GM12874 (cell line): ENCODE results near the gene MED27.

ENCODE experiments used
- TF ChIP-seq, protein P1 (sequence below): IDR thresholded peaks from 2 replicates; pipeline ENCODE4 v1.5.1; 2011; ENCODE audit warnings: low read depth, mild to moderate bottlenecking, control low read depth, low read length, moderate library complexity; ENCODE audit not compliant: insufficient read depth

Gene MED27

DNA sequence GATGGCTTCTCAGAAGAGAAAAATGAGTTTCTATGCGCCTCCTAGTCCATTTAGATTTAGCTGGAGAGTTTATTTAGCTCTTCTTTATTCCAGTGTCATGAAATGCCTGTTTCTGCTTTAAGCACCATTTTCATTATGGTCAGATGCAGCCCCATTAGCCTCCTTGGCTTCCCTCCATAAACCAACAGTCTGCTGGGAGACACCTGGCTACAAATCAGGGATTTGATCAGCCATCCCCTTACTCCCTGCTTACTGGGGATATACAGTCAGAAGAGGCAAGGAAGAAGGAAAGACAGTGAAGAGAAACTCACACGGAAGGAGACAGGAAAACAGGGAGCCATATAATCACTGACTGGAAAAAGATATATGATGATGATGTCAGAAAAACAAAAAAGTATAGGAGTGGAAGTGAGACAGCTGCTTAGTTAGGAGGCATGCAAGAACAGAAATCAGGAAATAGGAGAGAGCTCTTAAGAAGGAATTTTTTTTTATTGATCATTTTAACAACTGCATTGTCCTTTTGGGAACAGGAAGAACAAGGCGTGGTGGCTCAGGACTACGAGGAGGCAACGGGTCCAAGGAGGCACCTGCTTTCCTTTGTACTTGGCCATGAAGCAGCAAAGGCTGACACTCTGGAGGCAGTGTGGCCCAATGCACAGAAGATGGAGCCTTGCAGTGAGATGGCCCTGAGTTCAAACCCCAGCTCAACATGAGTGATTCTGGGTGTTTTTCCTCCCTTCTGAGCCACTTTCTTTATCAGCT is 56.1 kb downstream of the MED27 start:
- TF ChIP-seq, protein P1, sequence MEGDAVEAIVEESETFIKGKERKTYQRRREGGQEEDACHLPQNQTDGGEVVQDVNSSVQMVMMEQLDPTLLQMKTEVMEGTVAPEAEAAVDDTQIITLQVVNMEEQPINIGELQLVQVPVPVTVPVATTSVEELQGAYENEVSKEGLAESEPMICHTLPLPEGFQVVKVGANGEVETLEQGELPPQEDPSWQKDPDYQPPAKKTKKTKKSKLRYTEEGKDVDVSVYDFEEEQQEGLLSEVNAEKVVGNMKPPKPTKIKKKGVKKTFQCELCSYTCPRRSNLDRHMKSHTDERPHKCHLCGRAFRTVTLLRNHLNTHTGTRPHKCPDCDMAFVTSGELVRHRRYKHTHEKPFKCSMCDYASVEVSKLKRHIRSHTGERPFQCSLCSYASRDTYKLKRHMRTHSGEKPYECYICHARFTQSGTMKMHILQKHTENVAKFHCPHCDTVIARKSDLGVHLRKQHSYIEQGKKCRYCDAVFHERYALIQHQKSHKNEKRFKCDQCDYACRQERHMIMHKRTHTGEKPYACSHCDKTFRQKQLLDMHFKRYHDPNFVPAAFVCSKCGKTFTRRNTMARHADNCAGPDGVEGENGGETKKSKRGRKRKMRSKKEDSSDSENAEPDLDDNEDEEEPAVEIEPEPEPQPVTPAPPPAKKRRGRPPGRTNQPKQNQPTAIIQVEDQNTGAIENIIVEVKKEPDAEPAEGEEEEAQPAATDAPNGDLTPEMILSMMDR = no peak

DNA sequence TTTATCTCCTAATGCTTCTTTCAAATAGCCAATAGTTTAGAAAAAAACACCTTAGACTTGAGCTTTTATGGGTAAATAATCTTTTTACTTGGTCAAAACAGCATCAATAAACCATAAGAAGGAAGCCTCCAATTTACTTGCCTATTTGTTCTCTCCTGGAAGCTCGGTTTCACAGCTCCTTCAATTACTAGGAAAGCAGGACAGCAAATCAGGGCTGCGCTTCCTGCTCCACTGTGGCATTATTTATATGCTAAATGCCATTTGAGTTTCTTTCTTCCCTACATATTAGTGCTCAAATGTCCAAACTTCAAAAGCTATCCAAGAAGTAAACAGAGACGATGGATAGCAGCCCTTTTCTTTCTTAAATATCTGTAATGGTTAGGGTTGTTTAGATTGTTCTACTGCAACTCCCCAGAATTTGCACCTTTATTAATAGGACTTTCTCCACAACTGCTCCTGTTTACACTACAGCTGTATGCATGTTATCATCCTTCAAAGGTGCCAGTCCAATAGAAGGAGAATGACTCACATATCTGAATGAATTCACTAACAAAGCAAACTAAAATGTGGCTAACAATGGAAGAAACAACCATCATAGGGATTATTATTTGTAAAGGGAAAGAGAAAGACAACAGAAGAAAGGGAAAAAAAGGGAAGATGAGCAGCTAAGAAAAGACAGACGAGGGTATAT is 58.7 kb downstream of the MED27 start:
- TF ChIP-seq, protein P1 = no peak

DNA sequence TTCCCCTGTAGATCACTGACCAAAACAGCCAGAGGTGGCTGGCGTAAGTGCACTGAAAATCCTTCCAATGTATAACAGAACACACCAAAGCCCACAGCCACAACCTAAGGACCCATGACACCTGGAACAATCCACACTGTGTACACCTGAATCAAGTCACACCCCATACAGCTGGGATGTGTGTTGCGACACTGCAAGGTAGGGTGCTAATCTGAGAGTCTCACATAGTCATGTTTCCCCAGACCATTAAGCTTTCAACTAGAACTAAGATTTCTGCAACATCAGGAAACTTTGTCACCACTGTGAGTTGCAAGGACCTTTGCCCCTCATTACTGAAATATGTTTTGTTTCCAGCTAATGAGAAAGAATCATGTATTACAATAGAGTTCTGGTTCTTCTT is 59.4 kb downstream of the MED27 start:
- TF ChIP-seq, protein P1 = no peak

DNA sequence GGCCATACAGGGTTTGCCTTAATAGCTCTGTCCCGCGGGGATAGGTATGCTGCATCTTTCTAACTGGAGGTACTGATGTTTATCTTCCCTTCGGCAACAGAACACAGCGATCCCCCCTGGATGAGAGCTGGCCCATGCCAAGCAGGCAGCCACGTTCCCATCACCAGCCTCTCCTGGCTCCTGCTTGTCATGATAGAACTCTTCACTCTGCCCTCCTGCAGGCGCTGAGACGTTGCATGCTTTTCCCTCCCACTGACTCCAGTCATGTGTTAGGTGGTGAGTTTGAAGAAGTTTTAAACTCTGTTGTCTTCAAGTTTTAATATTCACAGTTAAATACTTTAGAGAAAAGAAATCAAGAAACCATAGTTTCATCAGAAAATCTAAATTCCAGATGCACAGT is 60.0 kb downstream of the MED27 start:
- TF ChIP-seq, protein P1 = no peak

DNA sequence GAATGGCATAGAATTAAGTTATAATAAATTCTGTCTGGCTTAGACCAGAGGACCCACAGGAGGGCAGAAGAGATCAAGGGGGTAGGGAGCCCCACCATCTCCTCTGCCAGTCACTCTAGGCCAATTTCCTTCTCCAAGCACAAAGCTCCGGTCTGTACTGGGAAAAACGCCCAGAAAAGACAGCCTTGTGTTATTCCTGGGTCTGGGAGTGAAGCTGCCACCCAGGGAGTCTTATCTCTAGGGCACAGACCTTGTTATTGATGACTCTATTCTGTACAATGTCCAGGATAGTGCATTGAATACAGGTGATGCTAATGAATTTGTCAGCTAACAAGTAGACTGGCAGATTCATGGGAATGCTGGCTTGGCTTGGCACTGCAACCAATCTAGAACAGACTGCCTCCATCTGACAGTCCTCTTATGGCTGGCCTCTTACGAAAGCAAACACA is 60.7 kb downstream of the MED27 start:
- TF ChIP-seq, protein P1 = no peak

DNA sequence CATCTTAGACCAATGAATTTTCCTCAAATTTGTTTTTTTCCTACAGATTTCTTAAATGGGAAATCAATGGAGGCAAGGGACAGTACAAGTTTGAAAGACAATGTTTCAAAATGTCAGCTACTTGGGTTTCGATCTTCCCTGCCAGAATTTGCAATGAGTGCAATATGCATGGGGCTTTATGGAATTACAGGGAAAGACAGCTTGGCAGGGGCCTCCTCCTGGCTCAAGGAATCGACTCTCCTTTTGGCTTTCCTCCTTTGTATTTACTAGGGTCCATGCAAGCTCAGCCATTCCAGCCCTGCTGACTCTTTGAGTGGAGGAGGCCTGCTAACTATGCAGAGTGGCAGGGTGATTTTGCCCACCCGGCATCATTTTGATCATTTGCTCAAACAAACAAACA is 63.2 kb downstream of the MED27 start:
- TF ChIP-seq, protein P1 = no peak

DNA sequence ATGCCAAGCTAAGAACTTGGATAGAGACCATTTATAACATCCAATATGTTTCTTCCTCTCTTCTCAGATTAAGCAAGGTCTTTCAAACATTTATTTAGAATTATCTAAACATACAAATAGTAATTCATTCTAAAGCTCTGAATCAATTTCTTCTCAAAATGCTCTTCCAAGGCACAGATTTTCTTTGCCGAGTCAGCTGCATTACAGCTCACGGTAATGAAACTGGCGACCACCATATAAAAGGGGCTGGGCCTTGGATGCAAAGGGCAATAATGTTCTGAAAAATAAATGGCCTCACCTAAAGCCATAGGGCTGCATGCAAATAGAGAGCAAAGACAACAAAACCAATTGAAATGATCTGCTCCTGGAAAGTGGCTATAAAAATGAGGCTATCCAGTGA is 63.8 kb downstream of the MED27 start:
- TF ChIP-seq, protein P1 = no peak
